Tibial artery (tissue), 4 donors: Measurements from ENCODE around the gene TMEM52.

Experiments used
- DNase-seq, 2 donors: peaks; one replicate each; pipeline ENCODE4 v3.0.0-alpha.2; 2019
- H3K27ac ChIP-seq, 2 donors: fragments of 200-600 bp; sonication (generic) in 1 of 2; 1 replicate in 1 of 2; 2 replicates in 1 of 2; pipeline ENCODE4 v1.5.1; 2018 to 2019; ENCODE audit warnings: mild to moderate bottlenecking in 1 of 2
- H3K27me3 ChIP-seq, 2 donors: fragments of 200-600 bp; sonication (generic) in 1 of 2; one replicate each; pipeline versions ENCODE4 v1.5.1 to v1.6.0; 2016 to 2019
- H3K36me3 ChIP-seq, 3 donors: fragments of 200-600 bp; sonication (generic) in 2 of 3; one replicate each; pipeline ENCODE4 v1.5.1; 2016 to 2019; ENCODE audit warnings: mild to moderate bottlenecking in 2 of 3
- H3K4me1 ChIP-seq, 4 donors: fragments of 200-600 bp; sonication (generic) in 2 of 4; 1 replicate in 3 of 4; 2 replicates in 1 of 4; pipeline ENCODE4 v1.5.1; 2016 to 2019
- H3K4me3 ChIP-seq, 2 donors: fragments of 200-600 bp; sonication (generic) in 1 of 2; 1 replicate in 1 of 2; 2 replicates in 1 of 2; pipeline ENCODE4 v1.5.1; 2018 to 2019; ENCODE audit warnings: mild to moderate bottlenecking in 2 of 2
- H3K9me3 ChIP-seq, 3 donors: fragments of 200-600 bp; sonication (generic) in 1 of 3; one replicate each; pipeline ENCODE4 v1.5.1; 2016 to 2019
- intact Hi-C: fragments of 100-400 bp; cut with DNase I; formaldehyde crosslinking; loops from one replicate; pipeline ENCODE4 v1.15.0; 2023; ENCODE audit warnings: low total_unique reads
- TF ChIP-seq, protein P1 (sequence below), 2 experiments: fragments of 200-600 bp in 1 of 2; fragments of 450-650 bp in 1 of 2; IDR thresholded peaks; one replicate each; pipeline ENCODE4 v1.5.1; 2017 to 2019; ENCODE audit warnings: antibody characterized with exemption in 2 of 2, mild to moderate bottlenecking in 1 of 2, moderate library complexity in 1 of 2

TMEM52 gene

DNA sequence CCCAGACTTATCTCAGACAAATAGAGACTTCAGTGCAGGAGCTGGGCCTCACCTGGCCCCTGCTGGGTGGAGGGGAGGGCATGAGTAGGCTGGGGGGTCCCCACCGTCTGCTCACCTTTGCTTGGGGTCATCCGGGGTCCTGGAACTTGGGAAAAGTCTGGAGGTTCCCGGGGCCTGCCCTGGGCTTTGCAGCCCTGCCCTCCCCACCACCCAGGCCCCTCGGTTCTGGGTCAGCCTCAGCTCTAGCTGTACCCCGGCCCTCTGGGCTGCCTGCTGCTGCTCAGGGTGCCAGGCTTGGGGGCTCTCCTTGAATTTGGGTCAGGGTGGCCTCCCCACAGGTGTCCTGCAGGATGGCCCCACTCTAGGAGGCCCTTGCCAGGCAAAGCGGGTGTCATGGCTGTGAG lies 2.4 kb upstream of the TMEM52 start:
- Histone ChIP-seq H3K4me1 (peaks cover 0 to 20% (median 16%) of the 10 kb centered on the region in 4 donors), H3K4me3 (no peak overlapping the region), H3K9me3 (no peaks in the 10 kb centered on the region), H3K27me3 (peaks cover 0 to 8% of the 10 kb centered on the region in 2 donors), H3K36me3 (no peaks in the 10 kb centered on the region), H3K27ac (no peak overlapping the region)
- TF ChIP-seq, protein P1, sequence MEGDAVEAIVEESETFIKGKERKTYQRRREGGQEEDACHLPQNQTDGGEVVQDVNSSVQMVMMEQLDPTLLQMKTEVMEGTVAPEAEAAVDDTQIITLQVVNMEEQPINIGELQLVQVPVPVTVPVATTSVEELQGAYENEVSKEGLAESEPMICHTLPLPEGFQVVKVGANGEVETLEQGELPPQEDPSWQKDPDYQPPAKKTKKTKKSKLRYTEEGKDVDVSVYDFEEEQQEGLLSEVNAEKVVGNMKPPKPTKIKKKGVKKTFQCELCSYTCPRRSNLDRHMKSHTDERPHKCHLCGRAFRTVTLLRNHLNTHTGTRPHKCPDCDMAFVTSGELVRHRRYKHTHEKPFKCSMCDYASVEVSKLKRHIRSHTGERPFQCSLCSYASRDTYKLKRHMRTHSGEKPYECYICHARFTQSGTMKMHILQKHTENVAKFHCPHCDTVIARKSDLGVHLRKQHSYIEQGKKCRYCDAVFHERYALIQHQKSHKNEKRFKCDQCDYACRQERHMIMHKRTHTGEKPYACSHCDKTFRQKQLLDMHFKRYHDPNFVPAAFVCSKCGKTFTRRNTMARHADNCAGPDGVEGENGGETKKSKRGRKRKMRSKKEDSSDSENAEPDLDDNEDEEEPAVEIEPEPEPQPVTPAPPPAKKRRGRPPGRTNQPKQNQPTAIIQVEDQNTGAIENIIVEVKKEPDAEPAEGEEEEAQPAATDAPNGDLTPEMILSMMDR (IDR thresholded peaks at IDR 0.05), result no peak
- intact Hi-C loops, result no loop called here
- DNase-seq, result no peak

DNA sequence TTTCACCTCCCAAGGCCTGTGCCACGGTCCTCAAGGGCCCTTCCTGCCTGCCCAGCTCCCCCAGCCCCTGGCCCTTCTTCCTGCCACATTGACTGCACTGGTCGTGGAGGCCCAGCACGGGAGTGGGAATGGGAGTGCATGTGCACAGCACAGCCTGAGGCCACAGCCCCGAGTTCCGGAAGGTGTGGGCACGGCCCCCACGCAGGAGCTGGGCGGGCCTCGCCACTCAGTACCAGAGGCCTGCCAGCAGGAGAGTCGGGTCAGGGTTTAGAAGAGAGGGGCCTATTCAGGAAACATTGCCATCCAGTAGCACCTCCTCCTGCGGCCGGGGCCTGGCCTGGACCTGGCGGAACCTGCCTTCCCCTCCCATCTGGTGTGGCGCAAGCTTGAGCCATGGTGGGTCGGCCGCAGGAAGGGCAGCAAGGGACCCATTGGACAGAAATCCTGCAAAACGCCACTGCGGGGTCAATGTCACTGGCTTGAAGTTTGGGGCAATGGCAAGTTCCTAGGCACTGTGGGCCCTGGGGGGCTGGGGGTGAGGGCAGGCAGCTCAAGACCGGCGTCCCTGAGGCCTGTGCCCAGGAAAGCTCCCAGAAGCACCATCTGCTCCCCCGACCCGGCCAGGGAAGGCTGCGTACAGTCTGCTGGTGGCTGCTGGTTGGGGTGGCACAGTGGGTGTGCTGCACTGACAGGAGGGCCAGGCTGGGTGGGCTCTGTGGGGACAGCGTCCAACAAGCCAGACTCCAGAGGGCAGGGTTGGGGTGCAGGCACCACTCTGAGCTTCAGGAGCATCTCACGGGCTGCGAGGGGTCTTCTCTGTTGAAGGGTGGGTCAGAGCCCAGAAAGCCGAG lies 1.8 kb upstream of the TMEM52 start:
- Histone ChIP-seq H3K27ac (no peak overlapping the region), H3K36me3 (no peaks in the 10 kb centered on the region), H3K27me3 (peaks cover 0 to 12% of the 10 kb centered on the region in 2 donors), H3K4me1 (peaks cover 0 to 20% (median 16%) of the 10 kb centered on the region in 4 donors), H3K9me3 (no peaks in the 10 kb centered on the region), H3K4me3 (no peak overlapping the region)
- intact Hi-C loops, result no loop called here
- no peak for DNase-seq
- TF ChIP-seq, protein P1 (IDR thresholded peaks at IDR 0.05), result no peak

DNA sequence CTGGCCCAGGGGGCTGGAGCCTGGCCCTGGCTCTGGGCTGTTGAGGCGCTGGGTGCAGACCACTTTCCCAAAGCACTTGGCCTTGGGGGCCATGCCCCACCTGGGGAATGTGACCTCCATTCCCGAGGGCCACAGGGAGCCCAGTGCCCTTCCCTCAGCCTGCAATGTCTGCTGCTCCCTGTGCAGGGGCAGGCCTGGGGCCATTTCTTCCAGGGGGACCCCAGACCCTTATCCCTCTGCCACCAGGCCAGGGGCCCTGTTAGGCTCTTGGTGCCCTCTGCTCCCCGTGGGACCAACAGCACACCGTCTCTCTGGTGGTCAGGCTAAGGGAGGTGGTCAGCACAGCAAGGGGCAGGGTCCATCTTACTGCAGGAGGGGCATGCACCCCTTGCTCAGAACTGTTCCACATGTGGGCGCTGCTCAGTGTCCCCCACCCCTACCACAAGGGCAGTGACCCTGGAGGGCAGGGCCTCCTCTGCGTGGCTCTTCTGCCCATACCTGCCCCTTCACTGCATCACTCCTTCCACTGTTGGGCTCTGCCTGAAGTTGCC lies 1.1 kb upstream of the TMEM52 start:
- DNase-seq, result no peak
- H3K36me3 ChIP-seq, result no peaks in the 10 kb centered on the region
- peak overlapping the region in 1 of 2 donors; percentile 69 for H3K27ac ChIP-seq
- no peaks in the 10 kb centered on the region for H3K9me3 ChIP-seq
- peaks cover 0 to 19% of the 10 kb centered on the region in 2 donors for H3K27me3 ChIP-seq
- peaks cover 0 to 20% (median 16%) of the 10 kb centered on the region in 4 donors for H3K4me1 ChIP-seq
- TF ChIP-seq, protein P1 (IDR thresholded peaks at IDR 0.05), result no peak
- H3K4me3 ChIP-seq, result peak overlapping the region; percentile 51 to 59
- intact Hi-C loops, result no loop called here

DNA sequence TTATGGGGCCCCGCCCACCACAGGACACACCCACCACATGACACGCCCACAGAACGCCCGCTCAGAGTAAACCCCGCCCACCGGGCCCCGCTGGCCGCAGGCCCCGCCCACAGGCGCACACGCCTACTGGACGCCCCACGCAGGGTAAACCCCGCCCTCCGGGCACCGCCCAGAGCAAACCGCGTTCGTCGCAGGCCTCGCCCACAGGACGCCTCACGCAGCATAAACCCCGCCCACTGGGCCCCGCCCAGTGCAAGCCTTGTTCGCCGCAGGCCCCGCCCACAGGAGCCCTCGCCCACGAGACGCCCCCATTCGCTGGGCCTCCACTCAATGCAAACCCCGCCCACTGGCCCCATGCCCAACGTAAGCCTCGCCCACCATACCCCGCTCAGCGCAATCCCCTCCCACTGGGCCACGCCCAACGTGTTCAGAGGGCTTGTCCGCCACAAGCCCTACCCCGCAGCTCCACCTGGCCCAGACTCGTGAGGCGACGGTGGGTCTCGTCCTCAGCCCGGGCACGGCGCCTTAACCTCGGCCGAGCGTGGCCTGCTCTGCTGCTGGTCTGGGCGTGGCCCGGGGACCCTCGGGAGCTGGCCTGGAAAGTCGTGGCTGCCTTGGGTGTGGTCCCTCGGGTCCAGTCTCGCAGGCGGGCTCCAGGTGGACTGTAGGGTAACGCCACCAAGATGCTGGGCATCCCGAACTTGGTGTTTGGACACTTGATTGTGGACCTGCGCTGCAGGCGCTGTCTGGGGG lies 401 bp upstream of the TMEM52 start:
- Histone ChIP-seq H3K27me3 (peaks cover 0 to 24% of the 10 kb centered on the region in 2 donors), H3K27ac (peak overlapping the region; percentile 20 to 69), H3K9me3 (no peaks in the 10 kb centered on the region), H3K36me3 (no peaks in the 10 kb centered on the region), H3K4me1 (peaks cover 0 to 20% (median 16%) of the 10 kb centered on the region in 4 donors), H3K4me3 (peak overlapping the region; percentile 51 to 59)
- intact Hi-C loops, result no loop called here
- DNase-seq, result peak; percentile 96 to 99
- TF ChIP-seq, protein P1 (IDR thresholded peaks at IDR 0.05), result no peak

DNA sequence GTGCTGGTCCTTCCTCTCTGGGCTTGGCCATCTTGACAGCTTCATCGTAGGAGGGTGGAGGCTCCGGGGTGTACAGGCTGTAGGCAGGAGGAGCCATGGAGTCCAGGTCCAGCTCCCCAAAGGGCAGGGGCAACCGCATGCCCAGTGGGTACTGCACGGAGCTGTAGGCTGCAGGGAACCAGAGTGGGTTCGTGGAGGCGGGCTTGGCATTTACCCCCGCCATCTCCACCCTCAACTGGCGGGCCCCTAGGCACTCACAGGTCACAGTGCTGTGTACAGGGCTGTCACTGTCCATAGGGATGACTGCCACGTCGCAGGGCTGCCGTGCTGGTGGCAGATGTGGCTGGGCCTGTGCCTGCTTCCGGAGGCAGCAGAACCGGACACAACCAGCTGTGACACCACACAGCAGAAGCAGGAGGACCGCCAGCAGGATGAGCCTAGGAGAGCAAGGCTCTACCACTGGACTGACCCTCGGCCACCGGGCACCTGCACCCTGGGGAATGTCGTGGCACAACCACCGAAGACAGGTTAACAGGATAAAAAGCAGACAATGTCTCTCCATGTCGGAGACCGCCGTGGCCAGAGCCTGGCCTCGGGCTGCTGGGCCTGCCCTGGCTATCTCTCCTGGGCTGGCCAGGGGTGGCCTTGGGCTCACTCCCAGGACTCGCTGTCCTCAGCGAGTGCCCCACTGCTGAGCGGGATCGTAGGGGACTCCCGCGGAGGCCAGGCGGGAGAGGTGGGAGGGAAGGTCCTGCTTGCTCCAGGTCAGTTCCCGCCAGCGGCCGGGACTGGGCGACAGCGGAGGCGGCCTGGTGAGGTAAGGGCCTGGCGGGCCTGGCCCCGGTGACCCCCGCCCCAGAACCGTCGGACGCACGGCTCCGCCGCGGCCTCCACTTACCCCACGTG lies 831 bp downstream of the TMEM52 start:
- Histone ChIP-seq H3K4me3 (peak overlapping the region; percentile 51 to 59), H3K27ac (peak overlapping the region in 1 of 2 donors; percentile 18), H3K27me3 (peaks cover 0 to 32% of the 10 kb centered on the region in 2 donors), H3K36me3 (no peaks in the 10 kb centered on the region), H3K9me3 (no peaks in the 10 kb centered on the region), H3K4me1 (peaks cover 0 to 20% (median 16%) of the 10 kb centered on the region in 4 donors)
- intact Hi-C loops, result no loop called here
- DNase-seq, result no peak
- TF ChIP-seq, protein P1 (IDR thresholded peaks at IDR 0.05), result no peak
